ENCODE data around the gene TSPAN3. TPM values are rescaled to one million over a fixed set of nuclear protein-coding genes. Genes with fewer than 3 reads are reported as not detected.

TSPAN3 gene
- total and polyA plus RNA-seq, 10 of the 15 experiments (the other 5 are each of a cell fraction or from before 2014, with no cell fraction given), result 18.9 to 114 (median 57.2) TPM

DNA sequence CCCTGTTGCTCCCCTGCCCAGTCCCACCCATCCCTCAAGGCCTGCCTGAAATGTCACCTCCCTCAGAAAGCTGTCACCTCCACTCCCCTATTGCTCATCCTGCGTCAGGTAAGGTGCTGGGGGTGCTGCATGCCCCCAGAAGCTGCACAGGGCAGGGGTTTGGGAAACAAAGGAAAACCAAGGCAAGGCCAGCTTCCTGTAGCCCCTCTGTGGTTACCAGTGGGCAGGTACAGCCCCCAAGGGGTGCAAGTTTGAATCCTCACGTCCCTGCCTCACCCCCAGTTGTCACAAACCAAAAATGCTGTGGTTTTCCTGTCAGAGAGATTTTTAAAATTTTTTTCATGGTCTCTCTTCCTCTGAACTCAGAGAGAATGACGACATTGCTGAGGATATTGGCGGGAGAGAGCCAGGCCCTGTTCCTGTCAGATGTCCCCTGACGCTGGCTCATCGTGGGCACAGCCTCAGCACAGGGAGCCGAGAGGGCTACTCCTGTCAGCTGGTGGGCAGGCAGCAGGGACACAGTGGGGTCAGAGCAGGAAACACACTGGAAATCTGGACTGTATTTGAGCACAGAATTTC, 49.0 kb downstream of the TSPAN3 start:
- ChIA-PET SMC1A (ENCODE audit: uncharacterized antibody, unreplicated experiment) (interaction anchor here (0.6 to 22.2 kb wide), 12 partner anchors 9 to 166 kb away, joined by 3 to 375 read pairs (median 6); partner anchors contain the start of gene PSTPIP1), RAD21 (ENCODE audit: unreplicated experiment) (interaction anchor here (0.5 to 15.5 kb wide), 7 partner anchors 9 to 160 kb away, joined by 3 to 259 read pairs (median 9); partner anchors contain the start of gene PSTPIP1), POLR2A (interaction anchor here (1.0 to 5.9 kb wide), 4 partner anchors 9 to 38 kb away, joined by 3 to 39 read pairs (median 6); no protein-coding TSS in a partner anchor), CTCF (interaction anchor here (0.9 to 17.4 kb wide), 20 partner anchors 8 to 522 kb away, joined by 3 to 483 read pairs (median 6); partner anchors contain the start of gene PSTPIP1)
- WGBS (ENCODE audit: insufficient coverage, insufficient replicate concordance, low lambda C conversion rate, missing lambda C conversion rate), result 58% methylated on average over 7 of the region's 7 CpGs
- Histone ChIP-seq H3K36me3 (ENCODE audit: control insufficient read depth in 2 of 2, insufficient read depth in 2 of 2, low read length in 1 of 2) (no peaks in the 10 kb centered on the region), H3K4me2 (ENCODE audit: control insufficient read depth, insufficient read depth) (peak overlapping the region; percentile 54), H3K4me1 (ENCODE audit: control insufficient read depth, insufficient read depth, low read length) (peaks cover 38% of the 10 kb centered on the region), H3K27me3 (replicated peaks in 1 of 2; ENCODE audit: control insufficient read depth in 2 of 2, insufficient read depth in 2 of 2, low read length in 1 of 2) (no peaks in the 10 kb centered on the region), H2AFZ (ENCODE audit: control insufficient read depth, low read depth, low read length) (peak overlapping the region; percentile 45), H3K9ac (ENCODE audit: control insufficient read depth, insufficient read depth, low read length) (peak overlapping the region; percentile 7; the same call in 1 of the 2 replicates), H3K4me3 (no peak overlapping the region), H3K79me2 (ENCODE audit: control insufficient read depth, insufficient read depth, low read length) (no peaks in the 10 kb centered on the region), H4K20me1 (ENCODE audit: control insufficient read depth, insufficient read depth) (no peaks in the 10 kb centered on the region), H3K9me3 (replicated peaks; ENCODE audit: control insufficient read depth, insufficient read depth, low read length) (no peaks in the 10 kb centered on the region), H3K27ac (ENCODE audit: control insufficient read depth, insufficient read depth) (peak overlapping the region; percentile 59)
- no peak for DNase-seq (ENCODE audit: low read depth, low spot score)
- FAIRE-seq, result peak; percentile 74
- TF ChIP-seq IKZF1 (conservative IDR thresholded peaks at IDR 0.05), result peak; percentile 27; the same call in 1 of the 2 replicates
- peak; percentile 70 for TF ChIP-seq RUNX3 (IDR thresholded peaks at IDR 0.05; ENCODE audit: low read length)
- TF ChIP-seq CHD4 (IDR thresholded peaks at IDR 0.05), result no peak
- peak; percentile 48; the same call in 1 of the 2 replicates for TF ChIP-seq EED (IDR thresholded peaks at IDR 0.05; ENCODE audit: low read depth)
- no peak for TF ChIP-seq ZZZ3 (IDR thresholded peaks at IDR 0.05; ENCODE audit: control insufficient read depth, insufficient read length, low read depth)
- TF ChIP-seq HDGF (IDR thresholded peaks at IDR 0.05), result no peak
- TF ChIP-seq, protein P1, sequence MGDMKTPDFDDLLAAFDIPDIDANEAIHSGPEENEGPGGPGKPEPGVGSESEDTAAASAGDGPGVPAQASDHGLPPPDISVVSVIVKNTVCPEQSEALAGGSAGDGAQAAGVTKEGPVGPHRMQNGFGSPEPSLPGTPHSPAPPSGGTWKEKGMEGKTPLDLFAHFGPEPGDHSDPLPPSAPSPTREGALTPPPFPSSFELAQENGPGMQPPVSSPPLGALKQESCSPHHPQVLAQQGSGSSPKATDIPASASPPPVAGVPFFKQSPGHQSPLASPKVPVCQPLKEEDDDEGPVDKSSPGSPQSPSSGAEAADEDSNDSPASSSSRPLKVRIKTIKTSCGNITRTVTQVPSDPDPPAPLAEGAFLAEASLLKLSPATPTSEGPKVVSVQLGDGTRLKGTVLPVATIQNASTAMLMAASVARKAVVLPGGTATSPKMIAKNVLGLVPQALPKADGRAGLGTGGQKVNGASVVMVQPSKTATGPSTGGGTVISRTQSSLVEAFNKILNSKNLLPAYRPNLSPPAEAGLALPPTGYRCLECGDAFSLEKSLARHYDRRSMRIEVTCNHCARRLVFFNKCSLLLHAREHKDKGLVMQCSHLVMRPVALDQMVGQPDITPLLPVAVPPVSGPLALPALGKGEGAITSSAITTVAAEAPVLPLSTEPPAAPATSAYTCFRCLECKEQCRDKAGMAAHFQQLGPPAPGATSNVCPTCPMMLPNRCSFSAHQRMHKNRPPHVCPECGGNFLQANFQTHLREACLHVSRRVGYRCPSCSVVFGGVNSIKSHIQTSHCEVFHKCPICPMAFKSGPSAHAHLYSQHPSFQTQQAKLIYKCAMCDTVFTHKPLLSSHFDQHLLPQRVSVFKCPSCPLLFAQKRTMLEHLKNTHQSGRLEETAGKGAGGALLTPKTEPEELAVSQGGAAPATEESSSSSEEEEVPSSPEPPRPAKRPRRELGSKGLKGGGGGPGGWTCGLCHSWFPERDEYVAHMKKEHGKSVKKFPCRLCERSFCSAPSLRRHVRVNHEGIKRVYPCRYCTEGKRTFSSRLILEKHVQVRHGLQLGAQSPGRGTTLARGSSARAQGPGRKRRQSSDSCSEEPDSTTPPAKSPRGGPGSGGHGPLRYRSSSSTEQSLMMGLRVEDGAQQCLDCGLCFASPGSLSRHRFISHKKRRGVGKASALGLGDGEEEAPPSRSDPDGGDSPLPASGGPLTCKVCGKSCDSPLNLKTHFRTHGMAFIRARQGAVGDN (IDR thresholded peaks at IDR 0.05), result 0 out of 2 replicates have a peak, but pooled peaks have one; percentile 30
- TF ChIP-seq ZNF207 (IDR thresholded peaks at IDR 0.05; ENCODE audit: borderline replicate concordance), result no peak
- peak; percentile 52; the same call in 1 of the 2 replicates for TF ChIP-seq CREB1 (IDR thresholded peaks at IDR 0.05; ENCODE audit: low read depth)
- TF ChIP-seq NR2C1 (IDR thresholded peaks at IDR 0.05), result no peak
- TF ChIP-seq, protein P2, sequence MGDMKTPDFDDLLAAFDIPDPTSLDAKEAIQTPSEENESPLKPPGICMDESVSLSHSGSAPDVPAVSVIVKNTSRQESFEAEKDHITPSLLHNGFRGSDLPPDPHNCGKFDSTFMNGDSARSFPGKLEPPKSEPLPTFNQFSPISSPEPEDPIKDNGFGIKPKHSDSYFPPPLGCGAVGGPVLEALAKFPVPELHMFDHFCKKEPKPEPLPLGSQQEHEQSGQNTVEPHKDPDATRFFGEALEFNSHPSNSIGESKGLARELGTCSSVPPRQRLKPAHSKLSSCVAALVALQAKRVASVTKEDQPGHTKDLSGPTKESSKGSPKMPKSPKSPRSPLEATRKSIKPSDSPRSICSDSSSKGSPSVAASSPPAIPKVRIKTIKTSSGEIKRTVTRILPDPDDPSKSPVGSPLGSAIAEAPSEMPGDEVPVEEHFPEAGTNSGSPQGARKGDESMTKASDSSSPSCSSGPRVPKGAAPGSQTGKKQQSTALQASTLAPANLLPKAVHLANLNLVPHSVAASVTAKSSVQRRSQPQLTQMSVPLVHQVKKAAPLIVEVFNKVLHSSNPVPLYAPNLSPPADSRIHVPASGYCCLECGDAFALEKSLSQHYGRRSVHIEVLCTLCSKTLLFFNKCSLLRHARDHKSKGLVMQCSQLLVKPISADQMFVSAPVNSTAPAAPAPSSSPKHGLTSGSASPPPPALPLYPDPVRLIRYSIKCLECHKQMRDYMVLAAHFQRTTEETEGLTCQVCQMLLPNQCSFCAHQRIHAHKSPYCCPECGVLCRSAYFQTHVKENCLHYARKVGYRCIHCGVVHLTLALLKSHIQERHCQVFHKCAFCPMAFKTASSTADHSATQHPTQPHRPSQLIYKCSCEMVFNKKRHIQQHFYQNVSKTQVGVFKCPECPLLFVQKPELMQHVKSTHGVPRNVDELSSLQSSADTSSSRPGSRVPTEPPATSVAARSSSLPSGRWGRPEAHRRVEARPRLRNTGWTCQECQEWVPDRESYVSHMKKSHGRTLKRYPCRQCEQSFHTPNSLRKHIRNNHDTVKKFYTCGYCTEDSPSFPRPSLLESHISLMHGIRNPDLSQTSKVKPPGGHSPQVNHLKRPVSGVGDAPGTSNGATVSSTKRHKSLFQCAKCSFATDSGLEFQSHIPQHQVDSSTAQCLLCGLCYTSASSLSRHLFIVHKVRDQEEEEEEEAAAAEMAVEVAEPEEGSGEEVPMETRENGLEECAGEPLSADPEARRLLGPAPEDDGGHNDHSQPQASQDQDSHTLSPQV (IDR thresholded peaks at IDR 0.05), result no peak
- TF ChIP-seq DPF2 (IDR thresholded peaks at IDR 0.05), result 0 out of 2 replicates have a peak, but pooled peaks have one; percentile 20
- no peak for TF ChIP-seq NRF1 (conservative IDR thresholded peaks at IDR 0.05; ENCODE audit: low read depth, low read length)
- peak; percentile 82 for TF ChIP-seq ATF7 (IDR thresholded peaks at IDR 0.05; ENCODE audit: low read depth)
- peak in 1 of 2 experiments; percentile 39; a peak in 1 of 4 replicates for TF ChIP-seq IKZF2 (IDR thresholded peaks at IDR 0.05)
- in situ Hi-C loops (cut with MboI) (no loop called here), intact Hi-C loops (cut with micrococcal nuclease; ENCODE audit: unreplicated experiment) (no loop called here)
- ATAC-seq, result peak; percentile 10; the same call in 1 of the 3 replicates
- BruUV-seq (replicated peaks), result no TSS peak
